Neuron (in vitro differentiated cells): ENCODE data around the gene TMEM213.

Experiments used
- H2AFZ ChIP-seq: one replicate; pipeline ENCODE4 v1.6.1; 2013; ENCODE audit warnings: low read depth, mild to moderate bottlenecking, inconsistent platforms, low read length, moderate library complexity
- H3K27me3 ChIP-seq: one replicate; pipeline ENCODE4 v1.6.1; 2013; ENCODE audit warnings: low read length; ENCODE audit not compliant: insufficient read depth
- H3K36me3 ChIP-seq: one replicate; pipeline ENCODE4 v1.6.1; 2013; ENCODE audit warnings: low read length; ENCODE audit not compliant: insufficient read depth
- H3K4me1 ChIP-seq: one replicate; pipeline ENCODE4 v1.6.1; 2013; ENCODE audit warnings: low read length; ENCODE audit not compliant: insufficient read depth
- H3K4me3 ChIP-seq: 2 replicates; pipeline ENCODE4 v1.5.1; 2013; ENCODE audit warnings: mild to moderate bottlenecking, low read length, moderate library complexity
- H3K9me3 ChIP-seq: one replicate; pipeline ENCODE4 v1.6.1; 2013; ENCODE audit warnings: low read length

The TMEM213 gene

DNA sequence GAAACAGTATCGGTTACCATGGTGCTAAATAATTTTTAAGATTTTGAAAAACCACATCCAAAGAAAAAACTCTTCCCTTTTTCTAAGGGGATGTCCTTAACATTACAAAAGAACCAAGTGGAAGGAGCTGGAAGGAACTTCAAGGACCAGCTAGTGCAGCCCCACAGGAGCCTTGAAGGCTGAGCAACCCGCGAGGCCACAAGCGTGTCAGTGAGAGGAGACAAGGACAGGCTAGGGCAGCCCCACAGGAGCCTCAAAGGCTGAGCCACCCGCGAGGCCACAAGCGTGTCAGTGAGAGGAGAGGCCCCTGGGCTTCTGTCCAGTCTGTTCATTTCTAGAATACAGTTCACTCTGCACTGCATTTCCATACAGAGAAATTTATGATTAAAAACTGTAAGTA is 80.3 kb downstream of the TMEM213 start:
- Histone ChIP-seq H2AFZ (no peak overlapping the region), H3K4me3 (no peak overlapping the region), H3K9me3 (no peaks in the 10 kb centered on the region), H3K27me3 (no peaks in the 10 kb centered on the region), H3K36me3 (peaks cover 61% of the 10 kb centered on the region), H3K4me1 (no peaks in the 10 kb centered on the region)

DNA sequence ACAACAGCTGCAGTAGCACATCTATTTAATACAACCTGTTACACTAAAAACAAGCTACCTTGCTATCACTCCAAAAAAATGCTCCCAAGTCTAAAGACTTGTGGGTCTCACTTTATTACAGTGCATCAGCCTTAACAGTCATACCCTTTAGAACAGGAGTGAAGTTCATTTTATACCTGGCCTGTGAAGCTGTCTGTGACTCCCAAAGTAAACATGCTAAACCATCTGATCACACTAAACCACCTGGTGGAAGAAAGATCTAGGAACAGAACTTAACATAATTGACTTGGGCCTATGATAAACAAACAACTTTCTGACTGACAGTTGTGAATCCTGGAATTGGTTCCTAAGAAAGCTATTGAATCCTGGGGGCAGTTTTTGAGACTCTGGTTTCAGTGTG is 81.1 kb downstream of the TMEM213 start:
- peaks cover 3% of the 10 kb centered on the region for H3K9me3 ChIP-seq
- peaks cover 61% of the 10 kb centered on the region for H3K36me3 ChIP-seq
- no peak overlapping the region for H2AFZ ChIP-seq
- H3K4me3 ChIP-seq: no peak overlapping the region
- H3K27me3 ChIP-seq: no peaks in the 10 kb centered on the region
- H3K4me1 ChIP-seq: no peaks in the 10 kb centered on the region

DNA sequence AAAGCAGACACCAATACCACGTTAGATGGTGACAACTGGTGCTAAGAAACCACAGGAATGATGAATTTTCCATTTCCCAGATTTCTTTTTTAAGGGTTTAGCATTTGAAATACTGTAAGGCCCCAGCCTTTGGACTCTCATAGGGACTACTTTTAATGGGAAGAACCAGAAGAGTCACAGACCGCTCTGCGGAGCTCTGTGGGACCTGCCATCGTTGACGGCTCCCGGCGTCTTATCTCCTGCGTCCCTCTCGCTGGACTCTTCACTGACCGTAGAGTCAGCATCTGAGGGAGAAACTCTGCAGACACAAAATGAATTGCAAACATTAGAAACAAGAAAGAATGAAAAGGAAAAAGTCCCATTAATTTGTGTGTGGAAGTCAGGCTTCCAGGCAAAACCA is 81.6 kb downstream of the TMEM213 start:
- no peak overlapping the region for H2AFZ ChIP-seq
- H3K9me3 ChIP-seq: peaks cover 3% of the 10 kb centered on the region
- peaks cover 61% of the 10 kb centered on the region for H3K36me3 ChIP-seq
- H3K4me3 ChIP-seq: no peak overlapping the region
- no peaks in the 10 kb centered on the region for H3K27me3 ChIP-seq
- no peaks in the 10 kb centered on the region for H3K4me1 ChIP-seq

DNA sequence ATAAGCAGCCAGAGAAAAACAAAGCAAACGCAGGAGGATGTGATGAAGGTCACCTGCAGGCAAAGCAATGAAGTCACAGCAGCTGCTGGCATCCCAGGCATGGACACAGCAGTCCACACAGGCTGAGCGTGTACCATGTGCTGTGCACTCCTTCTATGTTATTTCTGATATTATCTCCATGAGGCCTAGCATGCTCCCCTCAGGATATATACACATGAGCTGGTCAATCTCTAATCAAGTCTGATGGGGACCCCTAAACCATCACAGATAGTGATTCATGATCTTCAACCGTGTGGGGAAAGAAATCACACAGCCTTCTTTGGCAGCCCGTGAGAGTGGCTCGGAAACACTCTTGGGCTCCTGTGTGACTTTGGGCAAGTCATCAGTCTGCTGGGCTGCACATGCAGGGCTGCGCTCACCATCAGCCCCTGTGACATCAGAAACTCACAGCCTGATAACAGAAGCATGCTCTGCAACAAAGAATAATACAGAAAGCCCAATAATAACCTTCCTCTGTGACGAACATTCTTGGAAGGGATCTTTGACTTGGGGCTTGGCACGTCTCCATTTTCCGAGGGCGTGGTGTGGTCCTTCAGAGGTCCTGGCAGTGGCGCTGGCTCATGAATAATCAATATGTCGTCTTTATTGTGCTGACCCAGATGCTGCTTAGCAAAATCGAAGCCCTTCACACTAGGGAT is 83.2 kb downstream of the TMEM213 start:
- H3K36me3 ChIP-seq: peaks cover 59% of the 10 kb centered on the region
- H3K9me3 ChIP-seq: peaks cover 3% of the 10 kb centered on the region

DNA sequence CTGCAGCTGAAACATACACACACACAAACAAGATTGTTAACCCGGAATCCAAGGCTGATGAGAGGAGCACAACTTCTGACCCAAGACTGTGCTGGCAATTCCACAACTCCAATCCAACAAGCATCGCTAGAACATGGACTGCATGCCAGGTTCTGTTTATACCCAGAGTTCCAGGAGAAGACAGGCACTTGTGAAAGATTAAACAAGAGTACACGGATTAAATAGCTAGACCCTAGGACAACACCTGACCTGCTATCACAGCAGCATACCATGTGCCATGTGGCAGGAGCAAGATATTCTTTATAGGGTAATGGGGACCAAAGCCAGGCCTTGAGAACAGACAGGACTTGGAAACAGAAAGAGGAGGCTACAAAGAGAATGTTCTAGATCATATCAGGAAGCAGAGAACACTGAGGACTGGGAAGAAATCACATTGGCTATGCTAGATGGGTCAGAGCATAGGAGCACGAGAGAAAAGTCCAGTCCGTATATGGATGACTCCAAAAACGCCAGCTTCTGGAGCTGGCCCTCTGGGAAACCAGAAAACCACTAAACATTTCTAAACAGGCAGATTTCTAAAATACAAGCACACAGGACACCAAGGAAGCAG is 83.9 kb downstream of the TMEM213 start:
- Histone ChIP-seq H3K4me3 (no peak overlapping the region), H3K9me3 (peaks cover 3% of the 10 kb centered on the region), H3K4me1 (no peaks in the 10 kb centered on the region), H3K36me3 (peaks cover 55% of the 10 kb centered on the region), H3K27me3 (no peaks in the 10 kb centered on the region), H2AFZ (no peak overlapping the region)

More for the DNA sequence above, 83.2 kb downstream of the TMEM213 start:
- no peaks in the 10 kb centered on the region for H3K27me3 ChIP-seq
- no peak overlapping the region for H3K4me3 ChIP-seq
- no peak overlapping the region for H2AFZ ChIP-seq
- no peaks in the 10 kb centered on the region for H3K4me1 ChIP-seq

DNA sequence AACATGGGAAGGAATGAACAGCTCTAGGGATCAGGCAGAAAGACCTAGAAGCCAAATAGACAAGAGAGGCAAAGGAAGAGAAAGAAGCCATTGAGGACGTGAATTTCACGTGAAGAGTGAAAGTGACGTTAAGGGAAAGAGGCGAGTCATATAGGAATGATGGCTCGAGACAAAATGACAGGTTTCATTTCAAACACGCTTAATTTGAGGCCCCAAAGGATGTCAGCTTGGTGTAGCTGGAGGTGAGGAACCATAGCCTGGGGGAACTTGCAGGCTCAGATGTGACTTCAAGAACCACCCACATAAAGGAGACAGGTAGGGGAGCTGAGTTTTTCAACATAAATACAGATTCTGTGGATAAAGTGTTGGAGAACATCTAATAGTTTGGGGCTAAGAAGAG is 84.5 kb downstream of the TMEM213 start:
- Histone ChIP-seq H3K36me3 (peaks cover 51% of the 10 kb centered on the region), H3K27me3 (no peaks in the 10 kb centered on the region), H3K4me3 (no peak overlapping the region), H3K9me3 (peaks cover 3% of the 10 kb centered on the region), H3K4me1 (no peaks in the 10 kb centered on the region), H2AFZ (no peak overlapping the region)

DNA sequence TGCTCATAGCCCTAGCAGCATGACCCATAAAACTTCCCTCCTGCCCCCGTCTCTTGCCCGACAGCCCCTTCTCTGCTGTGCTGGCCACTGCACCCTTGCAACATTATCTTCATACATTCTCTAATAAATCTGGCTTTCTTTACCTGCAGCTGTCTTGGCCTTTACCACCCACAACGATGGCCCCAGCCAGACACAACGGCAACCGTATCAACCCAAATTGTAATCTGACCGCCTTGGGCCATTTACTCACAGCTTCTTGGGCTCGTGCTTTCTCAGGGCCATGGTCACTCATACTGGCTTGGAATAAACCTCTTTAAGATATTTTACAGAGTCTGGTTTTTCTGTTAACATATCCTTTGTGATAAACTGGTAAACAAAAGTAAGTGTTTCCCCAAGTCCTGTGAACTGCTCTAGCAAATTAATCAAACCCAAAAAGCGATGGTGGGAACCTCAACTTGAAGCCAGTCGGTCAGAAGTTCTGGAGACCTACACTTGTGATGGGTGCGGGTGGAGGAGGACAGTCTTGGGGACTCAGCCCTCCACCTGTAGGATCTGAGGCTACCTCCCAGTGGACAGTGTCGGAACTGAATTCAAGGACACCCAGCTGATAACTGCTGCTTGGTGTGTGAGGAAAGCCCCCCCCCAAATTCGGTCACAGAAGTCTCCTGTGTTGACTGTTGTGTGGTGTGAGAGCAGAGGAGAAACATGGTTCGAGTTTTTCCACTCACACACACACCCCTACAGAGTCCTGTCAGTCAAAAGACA is 87.8 kb downstream of the TMEM213 start:
- peaks cover 3% of the 10 kb centered on the region for H3K4me1 ChIP-seq
- H3K36me3 ChIP-seq: peaks cover 32% of the 10 kb centered on the region
- no peaks in the 10 kb centered on the region for H3K27me3 ChIP-seq
- H3K4me3 ChIP-seq: no peak overlapping the region
- no peak overlapping the region for H2AFZ ChIP-seq
- H3K9me3 ChIP-seq: peaks cover 3% of the 10 kb centered on the region

DNA sequence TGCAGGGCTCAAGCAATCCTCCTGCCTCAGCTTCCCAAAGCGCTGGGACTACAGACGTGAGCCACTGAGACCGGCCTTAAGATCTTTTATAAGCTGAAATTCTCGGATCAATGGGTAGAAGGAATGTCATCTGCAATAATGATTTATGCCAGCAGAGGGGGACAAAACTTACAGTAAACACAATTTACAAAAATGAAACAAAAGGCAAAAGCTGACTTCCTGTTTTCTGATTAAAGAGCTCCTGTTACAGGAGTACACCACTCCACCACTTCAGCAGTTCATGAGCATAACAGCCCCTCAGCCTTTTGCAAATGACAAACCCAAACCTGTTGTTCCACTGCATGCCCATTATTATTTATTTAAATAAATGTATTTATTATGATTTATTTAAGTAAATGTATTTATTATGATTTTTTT is 88.7 kb downstream of the TMEM213 start:
- Histone ChIP-seq H3K9me3 (peaks cover 3% of the 10 kb centered on the region), H3K4me1 (peaks cover 3% of the 10 kb centered on the region), H3K27me3 (no peaks in the 10 kb centered on the region), H2AFZ (no peak overlapping the region), H3K4me3 (no peak overlapping the region), H3K36me3 (peaks cover 32% of the 10 kb centered on the region)

DNA sequence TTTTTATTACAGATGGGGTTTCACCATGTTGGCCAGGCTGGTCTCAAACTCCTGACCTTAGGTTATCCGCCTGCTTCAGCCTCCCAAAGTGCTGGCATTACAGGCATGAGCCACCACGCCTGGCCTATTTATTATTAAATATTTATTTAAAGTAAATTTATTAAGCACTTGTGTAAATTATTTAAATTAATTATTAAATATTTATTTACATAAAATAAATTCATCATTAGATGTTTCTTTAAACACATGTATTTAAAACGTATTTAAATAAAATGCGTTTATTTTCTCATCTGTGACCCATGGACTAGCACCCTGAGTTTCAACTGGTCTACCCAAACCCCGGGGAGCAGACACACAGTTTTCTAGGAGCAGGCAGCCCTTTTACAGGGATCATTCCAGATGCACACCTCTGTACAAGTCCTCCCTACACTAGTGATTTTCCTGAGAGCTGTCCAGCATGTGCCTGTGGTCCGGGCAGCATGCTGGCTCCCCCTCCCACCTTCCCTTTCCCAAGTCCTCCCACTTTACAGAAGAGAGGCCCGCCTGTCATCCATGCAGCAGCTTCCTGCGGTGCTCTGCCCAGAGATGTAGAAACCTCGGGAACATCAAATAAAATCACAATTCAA is 89.4 kb downstream of the TMEM213 start:
- Histone ChIP-seq H2AFZ (no peak overlapping the region), H3K27me3 (no peaks in the 10 kb centered on the region)

More for the DNA sequence above, 89.4 kb downstream of the TMEM213 start:
- no peak overlapping the region for H3K4me3 ChIP-seq
- peaks cover 3% of the 10 kb centered on the region for H3K9me3 ChIP-seq
- peaks cover 3% of the 10 kb centered on the region for H3K4me1 ChIP-seq
- H3K36me3 ChIP-seq: peaks cover 36% of the 10 kb centered on the region
